HG02943 (cell line): ENCODE measurements around the gene NUDT4.
"Not testable (repeated sequence)": the region's sequence is repeated elsewhere in the genome, so short reads cannot be mapped to it uniquely, and the experiment has no call there.

Source experiments
- ATAC-seq: cut with Tn5 transposase; IDR thresholded peaks from one replicate; pipeline ENCODE4 v1.9.1; 2021; ENCODE audit warnings: mild to moderate bottlenecking, low read depth, moderate library complexity; ENCODE audit not compliant: unreplicated experiment

The NUDT4 gene

DNA sequence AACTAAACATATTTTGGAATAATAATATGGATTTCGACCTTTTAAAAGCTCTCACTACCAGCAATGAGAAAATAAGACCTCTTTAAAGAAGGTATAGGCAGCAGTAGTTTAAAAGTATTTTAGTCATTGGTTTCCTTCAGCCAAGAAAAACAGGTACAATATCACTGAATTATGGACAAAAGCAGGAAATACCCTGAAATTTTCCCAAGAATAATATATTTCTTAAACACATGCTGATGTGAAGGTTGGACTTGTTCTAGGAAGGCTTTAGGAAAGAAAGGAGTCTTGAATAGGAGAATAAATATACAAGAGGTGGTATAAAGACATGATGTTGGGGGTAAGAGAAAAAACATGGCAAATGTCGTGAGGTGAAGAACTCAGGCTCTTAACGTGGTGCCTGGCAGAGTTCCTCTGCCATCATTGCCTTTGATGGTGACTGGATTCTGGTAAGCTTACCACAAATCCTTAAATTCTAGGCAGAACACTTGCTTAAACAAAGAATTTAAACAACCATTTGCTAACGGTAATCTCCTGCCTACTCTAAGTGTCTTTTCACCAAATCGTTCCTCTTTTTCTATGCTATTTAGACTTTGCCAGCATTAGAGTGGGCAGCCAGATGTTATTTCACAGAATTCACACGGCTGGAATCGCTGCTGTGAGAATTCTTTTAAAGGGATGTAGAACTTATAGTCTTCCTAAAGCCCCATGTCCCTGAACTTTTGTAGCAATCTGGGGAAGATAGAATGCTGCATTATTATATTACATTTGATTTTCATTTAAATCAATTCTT lies 11.9 kb upstream of the NUDT4 start:
- no peak for ATAC-seq

DNA sequence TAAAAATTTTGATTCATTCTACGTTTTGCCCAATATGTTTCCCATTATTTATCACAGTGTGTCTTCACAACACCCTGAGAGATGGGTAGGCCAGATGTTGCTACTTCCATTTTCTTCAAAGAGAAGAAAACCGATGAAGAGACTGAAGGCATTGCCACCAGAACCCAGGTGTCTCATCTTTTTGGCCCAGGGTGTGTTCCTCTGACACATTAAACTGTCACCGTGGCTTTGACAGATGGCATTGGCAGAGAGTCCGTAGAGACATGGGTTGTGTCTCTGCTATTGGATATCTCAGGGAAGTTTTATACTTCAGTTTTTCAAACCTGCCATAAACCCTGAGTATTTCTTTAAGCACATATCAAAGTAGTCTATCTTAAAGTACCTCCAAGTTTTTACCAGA lies 11.3 kb upstream of the NUDT4 start:
- ATAC-seq, result no peak

DNA sequence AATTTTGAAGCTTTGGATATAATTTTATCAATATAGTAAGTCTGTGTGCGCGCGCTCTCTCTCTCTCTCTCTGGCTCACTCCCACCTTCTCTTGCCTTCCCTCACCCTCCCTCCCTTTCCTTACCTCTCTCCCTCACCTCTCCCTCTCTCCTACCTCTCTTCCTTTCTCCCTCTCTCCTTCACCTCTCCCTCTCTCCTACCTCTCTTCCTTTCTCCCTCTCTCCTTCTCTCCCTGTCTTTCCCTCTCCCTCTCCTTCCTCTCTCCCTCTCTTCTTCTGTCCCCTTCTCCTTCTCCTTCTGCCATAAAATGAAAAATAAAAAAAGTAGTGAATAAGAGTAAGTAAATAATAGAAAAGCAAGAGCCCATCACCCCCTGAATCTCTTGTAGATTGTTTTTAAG lies 9.0 kb upstream of the NUDT4 start:
- ATAC-seq, result no peak

DNA sequence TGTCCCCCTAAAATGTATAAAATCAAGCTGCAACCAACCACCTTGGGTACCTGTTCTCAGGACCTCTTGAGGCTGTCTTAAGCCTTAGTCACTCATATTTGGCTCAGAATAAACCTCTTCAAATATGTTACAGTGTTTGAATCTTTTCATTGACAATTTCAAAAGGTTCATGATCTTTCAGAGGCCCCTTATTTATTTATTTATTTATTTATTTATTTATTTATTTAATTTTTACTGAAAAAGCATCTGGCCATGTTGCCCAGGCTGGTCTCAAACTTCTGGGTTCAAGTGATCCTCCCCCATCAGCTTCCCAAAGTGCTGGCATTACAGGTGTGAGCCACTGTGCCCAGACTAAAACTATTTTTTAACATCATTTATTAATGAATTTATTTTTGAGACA lies 8.2 kb upstream of the NUDT4 start:
- no peak for ATAC-seq

DNA sequence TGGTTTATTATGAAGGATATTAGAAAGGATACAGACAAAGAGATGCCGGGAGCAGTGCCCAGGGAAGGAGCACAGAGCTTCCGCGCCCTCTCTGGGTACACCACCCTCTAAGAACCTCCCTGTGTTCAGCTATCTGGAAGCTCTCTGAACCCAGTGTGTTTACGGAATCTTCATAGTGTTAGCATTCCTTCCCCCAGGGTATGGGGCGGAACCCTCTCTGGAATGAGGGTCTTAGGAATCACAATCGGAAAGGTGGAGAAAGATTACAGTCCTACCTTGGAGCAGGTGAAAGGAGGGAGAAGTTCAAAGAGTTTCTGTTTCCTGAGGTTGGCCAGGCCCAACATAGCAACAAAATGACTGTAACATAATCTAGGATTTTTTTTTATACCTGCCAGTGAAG lies 6.8 kb upstream of the NUDT4 start:
- no peak for ATAC-seq

DNA sequence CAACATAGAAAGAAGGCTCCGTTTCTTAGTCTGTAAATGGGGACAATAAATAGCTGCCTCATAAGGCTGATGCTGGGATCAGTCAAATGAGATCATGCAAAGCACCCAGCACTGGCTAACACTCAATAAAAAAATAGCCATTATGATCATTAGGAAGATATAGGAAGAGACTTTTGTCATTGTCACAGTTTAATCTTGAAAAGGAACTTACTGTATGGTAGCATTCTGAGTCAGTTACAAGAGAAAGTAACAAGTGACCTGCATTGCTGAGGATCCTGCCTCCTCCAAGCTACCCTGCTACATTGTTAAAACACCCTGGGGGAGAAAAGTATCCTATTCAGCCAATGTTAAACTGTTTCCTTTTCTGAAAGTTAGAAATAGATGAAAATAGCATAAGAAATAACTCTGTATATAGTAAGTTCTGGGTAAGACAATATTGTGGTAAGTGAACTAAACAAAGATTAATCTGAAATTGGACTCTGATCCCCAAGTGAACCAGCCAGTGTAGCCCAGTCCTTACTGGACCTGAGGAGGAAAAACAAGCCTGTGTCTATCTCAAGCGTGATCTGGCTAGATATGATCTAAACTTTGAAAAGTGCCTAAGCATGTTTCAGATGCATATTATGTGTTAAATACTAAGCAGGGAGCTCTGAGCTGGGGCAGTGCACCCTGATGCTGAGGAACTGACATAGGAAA lies 3.6 kb upstream of the NUDT4 start:
- ATAC-seq, result no peak

DNA sequence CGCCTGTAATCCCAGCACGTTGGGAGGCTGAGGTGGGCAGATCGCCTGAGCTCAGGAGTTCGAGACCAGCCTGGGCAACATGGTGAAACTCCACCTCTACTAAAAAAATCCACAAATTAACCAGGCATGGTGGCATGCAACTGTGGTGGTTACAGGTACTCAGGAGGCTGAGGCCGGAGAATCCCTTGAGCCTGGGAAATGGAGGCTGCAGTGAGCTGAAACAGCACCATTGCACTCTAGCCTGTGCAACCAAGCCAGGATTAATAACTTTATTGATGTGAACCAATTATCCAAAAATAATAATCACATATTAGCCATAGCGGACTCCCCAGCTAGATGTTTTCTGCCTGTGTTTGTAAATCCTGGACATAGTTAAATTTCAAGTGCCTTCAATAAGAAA lies 1.8 kb upstream of the NUDT4 start:
- no peak for ATAC-seq

DNA sequence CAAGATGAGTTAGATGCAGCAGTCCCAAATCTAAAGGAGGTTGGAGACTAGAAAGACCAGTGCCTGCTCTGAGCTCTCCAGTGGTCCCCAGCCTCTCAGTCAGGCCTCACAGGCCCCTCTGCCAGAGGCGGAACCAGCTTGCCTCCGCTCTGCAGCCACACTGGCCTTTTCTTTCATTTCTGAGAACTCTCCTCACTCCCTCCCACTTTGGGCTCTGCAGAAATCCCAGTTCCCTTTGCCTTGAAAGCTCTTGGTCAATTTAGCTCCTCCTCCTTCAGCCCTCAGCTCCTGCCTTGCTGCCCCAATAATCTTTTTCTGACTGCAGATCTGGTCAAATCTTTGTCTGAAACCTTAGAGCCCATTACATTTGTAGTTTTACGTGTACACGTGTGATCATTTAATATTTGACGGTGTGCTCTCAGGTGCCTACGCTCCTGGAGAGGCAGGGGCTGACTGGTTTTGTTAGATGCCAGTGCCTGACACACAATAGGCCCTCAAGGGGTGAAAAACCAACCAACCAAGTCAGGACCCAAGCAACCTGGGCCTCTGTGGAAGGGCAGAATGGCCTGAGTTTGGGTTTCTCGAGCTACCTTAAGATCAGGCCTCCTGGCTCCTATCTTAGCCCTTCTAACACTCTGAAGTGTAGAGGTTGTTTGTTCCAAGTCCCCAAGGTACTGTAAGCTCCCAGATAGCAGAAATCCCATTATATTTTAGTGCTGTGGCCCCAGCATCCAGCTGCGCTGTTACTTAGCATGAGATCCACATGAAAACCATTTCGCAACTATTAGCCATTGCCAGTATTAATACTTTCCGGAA lies 1.1 kb upstream of the NUDT4 start:
- no peak for ATAC-seq

DNA sequence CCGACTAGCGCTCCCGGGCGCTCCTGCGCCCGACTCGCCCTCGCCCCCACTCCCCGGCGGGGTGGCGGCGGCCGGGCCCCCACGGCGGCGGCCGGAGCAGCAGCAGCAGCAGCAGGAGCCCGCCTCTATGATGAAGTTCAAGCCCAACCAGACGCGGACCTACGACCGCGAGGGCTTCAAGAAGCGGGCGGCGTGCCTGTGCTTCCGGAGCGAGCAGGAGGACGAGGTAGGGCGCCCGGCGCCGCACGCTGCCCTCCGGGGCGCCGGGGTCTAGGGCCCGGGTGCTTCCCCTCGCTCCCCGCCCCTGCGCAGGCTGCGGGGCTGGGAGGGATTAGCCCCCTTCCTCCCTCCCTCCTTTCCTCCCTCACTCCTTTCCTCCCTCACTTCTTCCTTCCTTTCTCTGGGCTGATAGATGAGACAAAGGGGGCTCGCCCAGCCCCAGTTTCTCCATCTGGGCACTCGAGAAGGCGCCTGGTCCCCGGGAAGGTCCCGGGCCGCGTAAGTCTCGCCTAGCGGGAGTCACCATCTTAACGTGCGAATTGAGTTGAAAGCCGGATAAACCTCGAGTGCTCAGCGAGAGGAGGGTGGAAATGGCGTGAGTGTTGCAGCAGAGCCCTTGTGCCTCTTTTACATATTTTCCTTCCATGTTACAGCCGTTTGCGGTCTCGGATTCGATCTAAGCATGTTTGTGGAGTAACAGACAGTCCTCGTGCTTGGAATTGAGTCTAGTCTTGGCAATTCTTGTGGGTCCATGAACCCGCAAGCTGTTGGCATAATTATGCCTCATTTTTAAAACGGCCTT lies 672 bp downstream of the NUDT4 start:
- ATAC-seq, result peak; percentile 36

DNA sequence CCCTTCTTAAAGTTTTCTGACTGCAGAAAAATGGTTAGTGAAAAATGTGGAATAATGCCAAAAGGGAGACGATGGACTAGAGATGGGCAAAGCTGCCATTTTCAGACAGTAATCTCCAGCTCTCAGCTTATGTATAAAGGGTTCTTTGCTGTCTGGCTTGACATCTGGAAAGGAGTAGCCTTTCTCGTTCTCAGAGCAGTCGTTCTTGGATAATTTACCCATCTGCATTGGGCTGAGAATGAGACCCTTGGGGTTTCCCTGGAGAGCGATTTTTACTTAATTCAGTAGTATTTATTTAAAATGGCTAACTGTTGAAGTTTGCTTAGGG lies 1.2 kb downstream of the NUDT4 start:
- no peak for ATAC-seq

DNA sequence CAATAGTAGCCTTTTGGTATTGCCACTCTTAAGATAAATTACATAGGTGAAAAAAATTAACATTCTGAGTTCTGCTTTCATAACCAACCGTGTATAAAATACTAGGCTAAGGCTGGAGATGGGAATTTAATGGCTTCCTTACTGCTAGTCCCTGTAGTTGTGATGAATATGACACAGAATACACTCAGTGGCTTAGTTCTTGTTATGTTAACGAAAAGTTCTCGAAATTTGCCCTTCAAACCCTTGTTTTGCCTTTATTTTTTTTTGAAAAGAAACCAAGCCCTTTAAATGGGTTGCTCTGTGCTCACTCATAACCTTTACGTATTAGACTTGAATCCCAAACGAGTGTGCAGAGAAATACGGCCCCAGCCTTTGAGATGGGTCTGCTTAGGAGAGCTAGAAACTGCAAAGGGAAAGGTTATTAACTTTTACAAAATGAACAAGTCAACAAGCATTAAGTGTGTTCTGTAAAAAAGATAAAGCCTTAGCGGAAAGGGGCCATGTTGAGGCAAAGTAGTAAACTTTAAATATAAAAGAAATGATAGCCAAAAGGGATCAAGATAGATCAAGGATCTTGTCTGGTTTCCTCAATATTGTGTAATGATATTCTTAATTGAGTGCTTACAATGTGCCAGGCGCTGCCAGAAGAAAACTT lies 1.7 kb downstream of the NUDT4 start:
- ATAC-seq, result no peak

DNA sequence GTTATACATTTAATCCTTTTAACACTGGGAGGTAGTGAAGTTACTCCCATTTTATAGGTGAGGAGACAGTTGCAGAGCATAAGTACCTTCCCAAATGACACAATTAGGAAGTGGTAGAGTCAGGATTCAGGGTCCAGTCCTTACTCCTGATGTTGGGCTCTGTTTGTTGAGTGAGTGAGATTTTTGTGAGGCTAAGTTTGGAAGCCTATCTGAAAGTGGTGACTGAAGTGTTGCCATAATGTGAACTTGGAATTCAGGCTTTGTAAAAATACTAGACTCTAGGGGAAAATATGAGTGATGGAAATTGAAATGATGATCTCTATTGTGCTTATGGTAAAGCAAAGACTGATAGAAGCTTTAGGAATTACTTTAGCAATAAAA lies 2.2 kb downstream of the NUDT4 start:
- ATAC-seq, result no peak

DNA sequence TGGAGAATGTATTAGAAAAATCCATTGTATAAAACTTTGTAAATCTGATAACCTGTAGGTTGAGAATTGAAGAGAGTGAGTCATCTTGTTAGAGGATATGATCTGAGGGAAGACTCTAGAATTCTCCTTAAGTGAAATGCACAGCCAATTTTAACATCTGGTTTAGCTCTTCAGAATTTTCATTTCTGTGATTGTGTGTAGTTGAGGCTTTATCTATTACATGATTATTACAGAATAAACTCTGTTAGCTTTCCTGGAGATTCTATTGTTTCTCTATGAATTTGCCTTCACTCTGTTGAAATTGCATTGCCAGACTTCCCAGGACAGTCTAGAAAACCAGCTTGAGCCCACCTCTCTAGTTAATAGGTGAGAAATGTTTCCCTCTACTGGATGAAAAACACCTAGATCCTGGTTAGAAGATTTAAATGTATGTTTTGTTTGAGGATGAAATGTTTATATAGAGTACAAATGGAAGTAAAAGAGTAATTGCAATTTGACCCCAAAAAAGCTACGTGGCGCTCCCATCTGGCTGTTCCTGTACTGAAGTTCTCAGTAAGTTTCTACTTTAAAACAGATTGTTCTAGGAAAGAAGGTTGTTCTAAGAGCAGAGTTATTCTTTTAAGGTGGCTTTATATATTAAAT lies 2.9 kb downstream of the NUDT4 start:
- ATAC-seq, result no peak

DNA sequence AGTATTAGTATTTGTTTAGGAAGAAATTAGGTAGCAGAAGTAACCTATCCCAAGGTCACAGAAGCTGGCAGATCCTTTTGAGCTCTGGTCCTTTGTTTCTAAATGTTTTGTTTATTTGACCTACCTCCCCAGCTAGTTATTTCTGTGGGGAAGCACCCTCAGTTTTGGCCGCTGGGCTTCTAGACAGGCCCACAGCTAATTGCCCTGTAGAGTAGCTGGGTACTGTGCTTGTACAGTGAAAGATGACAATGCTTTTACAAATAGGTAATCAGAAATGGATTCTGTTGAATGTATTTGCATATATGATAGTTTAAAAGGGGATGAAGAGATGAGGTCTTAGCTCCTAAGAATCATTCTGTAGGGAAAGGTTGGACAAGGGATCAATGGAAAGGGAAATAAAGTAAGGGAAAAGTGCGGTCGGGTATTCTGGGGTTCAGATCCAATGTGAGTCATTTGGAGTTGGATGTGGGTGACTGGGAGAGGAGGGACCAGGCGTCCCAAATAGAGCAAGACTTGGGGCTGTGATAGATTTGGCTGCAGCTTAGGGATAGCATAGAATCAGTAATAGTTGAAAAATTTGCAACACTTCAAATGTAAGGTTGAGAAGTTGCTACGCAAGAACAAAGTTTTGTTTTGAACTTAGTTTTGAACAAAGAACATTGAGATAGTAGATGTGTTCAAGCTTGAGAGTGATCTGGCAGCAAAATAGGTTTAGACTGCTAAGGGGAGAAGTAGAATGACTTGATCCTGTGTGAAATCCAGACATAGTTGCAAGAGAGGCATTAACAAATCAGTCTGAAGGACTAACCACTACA lies 3.6 kb downstream of the NUDT4 start:
- ATAC-seq, result no peak

DNA sequence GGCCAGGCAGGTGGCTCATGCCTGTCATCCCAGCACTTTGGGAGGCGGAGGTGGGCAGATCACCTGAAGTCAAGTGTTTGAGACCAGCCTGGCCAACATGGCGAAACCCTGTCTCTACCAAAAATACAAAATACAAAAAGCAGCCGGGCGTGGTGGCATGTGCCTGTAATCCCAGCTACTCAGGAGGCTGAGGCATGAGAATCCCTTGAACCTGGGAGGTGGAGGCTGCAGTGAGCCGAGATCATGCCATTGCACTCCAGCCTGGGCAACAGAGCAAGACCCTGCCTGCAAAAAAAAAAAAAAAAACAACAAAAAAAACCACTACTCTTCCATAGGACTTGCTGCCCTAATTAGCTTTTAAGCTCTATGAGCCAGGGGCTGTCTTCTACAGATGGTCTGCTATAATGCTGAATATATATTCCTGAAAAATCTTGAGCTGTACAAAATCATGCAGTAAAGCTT lies 4.3 kb downstream of the NUDT4 start:
- ATAC-seq, result not testable (repeated sequence)

DNA sequence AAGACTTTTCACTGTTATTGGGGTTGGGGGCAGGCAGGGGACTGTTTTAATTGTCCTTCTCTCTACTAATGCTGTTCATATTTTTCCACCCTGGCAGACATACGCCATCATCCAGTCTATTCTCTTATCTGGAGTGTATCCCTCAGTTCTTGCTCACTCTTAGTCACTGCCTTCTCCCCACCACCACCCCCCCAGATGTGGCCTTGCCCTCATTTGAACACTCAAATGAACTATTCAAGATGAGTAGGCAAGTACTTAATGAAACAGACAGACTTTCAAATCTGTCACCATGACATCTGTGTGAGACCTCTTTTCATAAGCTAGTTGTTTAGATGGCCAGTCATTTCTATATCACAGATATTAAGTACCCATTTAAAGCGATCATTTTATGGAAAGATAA lies 10.1 kb downstream of the NUDT4 start:
- no peak for ATAC-seq

DNA sequence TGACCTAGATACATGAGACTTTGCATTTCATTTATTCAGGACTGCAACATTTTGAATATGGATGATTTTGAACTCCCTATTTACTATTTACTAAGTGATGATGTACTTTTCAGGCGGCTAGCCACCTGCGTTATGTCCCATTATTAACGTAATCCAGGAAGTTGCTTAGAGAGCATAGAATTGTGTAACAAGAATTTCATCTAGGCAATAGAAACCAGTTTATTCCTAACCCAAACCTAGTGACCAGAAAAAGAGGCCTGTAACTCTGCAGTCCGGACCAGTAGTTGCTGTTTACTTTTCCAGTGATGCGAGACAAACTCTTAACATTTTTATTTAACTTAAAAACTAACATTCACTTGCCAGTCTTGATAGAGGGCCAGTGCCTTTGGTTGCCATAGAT lies 12.3 kb downstream of the NUDT4 start:
- no peak for ATAC-seq

DNA sequence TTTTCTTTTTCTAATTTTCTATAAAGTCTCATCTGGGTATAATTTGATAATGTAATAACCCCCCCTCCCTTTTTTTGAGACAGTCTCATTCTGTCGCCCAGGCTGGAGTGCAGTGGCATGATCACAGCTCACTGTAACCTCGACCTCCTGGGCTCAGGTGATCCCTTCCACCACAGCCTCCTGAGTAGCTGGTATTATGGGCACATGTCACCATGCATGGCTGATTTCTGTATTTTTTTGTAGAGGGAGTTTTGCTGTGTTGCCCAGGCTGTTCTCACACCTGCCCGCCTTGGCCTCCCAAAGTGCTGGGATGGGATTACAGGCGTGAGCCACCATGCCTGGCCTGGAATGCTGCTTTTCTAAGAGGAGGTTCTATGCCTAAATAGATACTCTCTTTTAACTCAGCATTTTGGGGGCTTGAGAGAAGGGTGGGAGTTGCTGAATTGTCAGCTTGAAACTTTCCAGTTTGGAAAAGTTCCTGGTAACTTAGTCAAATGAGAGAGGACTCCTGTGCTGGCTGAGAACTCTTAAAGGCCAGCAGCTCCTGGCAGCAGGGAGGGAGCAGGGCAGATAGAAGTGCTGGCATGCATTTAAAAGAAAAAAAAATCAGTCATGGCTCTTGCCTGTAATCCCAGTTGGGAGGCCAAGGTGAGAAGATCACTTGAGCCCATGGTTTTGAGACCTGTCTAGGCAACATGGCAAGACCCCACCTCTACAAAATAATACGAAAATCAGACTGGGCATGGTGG lies 13.0 kb downstream of the NUDT4 start:
- ATAC-seq, result no peak
